Mucosa of stomach (tissue), 1 donor: ENCODE data around the gene RAB5A.
A peak's percentile ranks its signal among the peaks of the same experiment; 100 is the strongest.
"Not testable (repeated sequence)": the region's sequence is repeated elsewhere in the genome, so short reads cannot be mapped to it uniquely, and the experiment has no call there.

Experiments used
- H3K27me3 ChIP-seq: one replicate; pipeline ENCODE4 v1.7.0; 2013; ENCODE audit warnings: mild to moderate bottlenecking, low read length; ENCODE audit not compliant: control insufficient read depth, insufficient read depth
- H3K36me3 ChIP-seq: one replicate; pipeline ENCODE4 v1.7.0; 2013; ENCODE audit warnings: low read length; ENCODE audit not compliant: control insufficient read depth, insufficient read depth
- H3K4me1 ChIP-seq: one replicate; pipeline ENCODE4 v1.7.0; 2013; ENCODE audit warnings: mild to moderate bottlenecking, low read length; ENCODE audit not compliant: control insufficient read depth, insufficient read depth
- H3K4me3 ChIP-seq: one replicate; pipeline ENCODE4 v1.7.0; 2013; ENCODE audit warnings: low read length
- H3K9ac ChIP-seq: one replicate; pipeline ENCODE4 v1.7.0; 2013; ENCODE audit warnings: mild to moderate bottlenecking, low read length, moderate library complexity
- H3K9me3 ChIP-seq: one replicate; pipeline ENCODE4 v1.7.0; 2013; ENCODE audit warnings: mild to moderate bottlenecking, low read length, moderate library complexity; ENCODE audit not compliant: control insufficient read depth
- donor health status: Pancreatic carcinoma.

Gene RAB5A, protein sequence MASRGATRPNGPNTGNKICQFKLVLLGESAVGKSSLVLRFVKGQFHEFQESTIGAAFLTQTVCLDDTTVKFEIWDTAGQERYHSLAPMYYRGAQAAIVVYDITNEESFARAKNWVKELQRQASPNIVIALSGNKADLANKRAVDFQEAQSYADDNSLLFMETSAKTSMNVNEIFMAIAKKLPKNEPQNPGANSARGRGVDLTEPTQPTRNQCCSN

DNA sequence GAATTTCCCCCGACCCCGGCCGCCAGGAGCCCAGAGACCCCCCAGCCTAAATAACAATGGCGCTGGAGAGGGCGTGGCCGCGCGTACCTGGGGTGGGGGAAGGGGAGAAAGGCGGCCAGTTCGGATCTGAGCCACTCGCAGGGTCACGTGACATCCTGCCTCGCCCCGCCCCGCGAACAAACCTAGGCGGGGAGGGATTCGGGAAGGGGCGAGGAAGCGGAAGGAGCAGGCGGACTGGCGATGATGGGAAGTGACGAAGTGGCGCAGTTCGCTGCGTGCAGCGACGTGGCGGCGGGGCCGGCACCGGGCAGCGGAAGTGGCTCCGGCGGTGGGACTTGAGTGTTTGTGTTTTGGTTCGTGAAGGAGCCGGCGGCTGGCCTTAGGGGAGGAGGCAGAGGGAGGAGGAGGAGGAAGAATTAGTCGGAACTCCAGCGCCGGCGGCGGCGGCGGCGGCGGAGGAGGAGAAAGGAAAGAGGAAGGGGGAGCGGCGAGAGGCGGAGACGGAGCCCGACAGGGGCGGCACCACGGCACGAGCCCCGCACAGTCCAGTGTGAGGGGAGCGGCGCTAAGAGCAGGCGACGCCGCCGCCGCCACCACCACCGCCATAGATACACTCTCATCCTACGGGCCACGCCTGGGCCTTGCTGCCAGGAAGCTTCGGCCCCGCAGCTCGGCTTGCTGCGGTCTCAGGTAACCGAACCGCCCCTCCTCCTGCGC is at the start of gene RAB5A:
Gene RAB5A (plus strand): TSS at position 266 of the 717 bp plus-strand sequence. CDS start 3,802 bp downstream, outside the sequence.
- Histone ChIP-seq H3K27me3 (no peaks in the 10 kb centered on the region), H3K9ac (peak within 1 kb of the TSS; percentile 99), H3K4me1 (peaks cover 19% of the 10 kb centered on the region), H3K9me3 (no peaks in the 10 kb centered on the region), H3K36me3 (no peaks in the 10 kb centered on the region), H3K4me3 (peak within 1 kb of the TSS; percentile 76)

DNA sequence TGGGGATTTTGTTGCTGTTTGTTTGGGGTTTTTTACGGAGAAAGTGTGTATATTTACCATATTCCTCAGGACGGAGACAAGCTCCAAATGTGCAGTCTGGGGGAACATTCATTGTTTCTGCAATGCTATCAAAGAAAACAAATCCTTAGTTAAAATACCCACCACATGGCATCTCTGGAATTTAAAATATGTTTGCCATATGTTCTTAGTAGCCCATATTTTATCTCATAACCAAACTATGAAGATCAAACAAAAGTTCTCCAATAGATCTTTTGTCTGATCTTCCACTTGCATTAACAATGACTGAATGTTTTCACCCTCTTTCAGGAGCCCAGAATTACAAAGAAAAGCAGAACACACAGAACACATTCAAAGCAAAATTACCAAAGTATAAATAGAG is 48.2 kb upstream of the RAB5A start:
- Histone ChIP-seq H3K9ac (no peak overlapping the region), H3K4me1 (peaks cover 8% of the 10 kb centered on the region), H3K36me3 (no peaks in the 10 kb centered on the region), H3K9me3 (no peaks in the 10 kb centered on the region), H3K27me3 (no peaks in the 10 kb centered on the region), H3K4me3 (no peak overlapping the region)

DNA sequence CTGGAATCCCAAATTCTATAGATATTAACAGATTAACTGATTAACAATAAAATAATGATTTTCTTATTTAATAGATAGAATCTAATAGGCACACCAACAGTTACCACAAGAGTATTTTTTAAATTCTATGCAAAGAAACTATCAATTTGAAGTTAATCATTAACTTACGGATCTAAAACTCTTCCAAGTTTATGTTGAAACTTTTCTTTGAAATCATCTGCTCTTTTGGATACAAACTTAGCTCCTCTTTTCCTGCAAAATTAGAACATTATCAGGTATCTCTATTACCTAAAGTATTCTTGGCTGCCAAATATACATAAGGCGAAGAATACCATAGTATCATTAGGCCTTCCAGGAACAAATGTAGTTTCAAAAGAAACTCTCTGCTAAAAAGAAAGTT is 47.6 kb upstream of the RAB5A start:
- no peaks in the 10 kb centered on the region for H3K9me3 ChIP-seq
- H3K9ac ChIP-seq = no peak overlapping the region
- H3K4me3 ChIP-seq = no peak overlapping the region
- H3K36me3 ChIP-seq = no peaks in the 10 kb centered on the region
- H3K4me1 ChIP-seq = peaks cover 8% of the 10 kb centered on the region
- no peaks in the 10 kb centered on the region for H3K27me3 ChIP-seq

DNA sequence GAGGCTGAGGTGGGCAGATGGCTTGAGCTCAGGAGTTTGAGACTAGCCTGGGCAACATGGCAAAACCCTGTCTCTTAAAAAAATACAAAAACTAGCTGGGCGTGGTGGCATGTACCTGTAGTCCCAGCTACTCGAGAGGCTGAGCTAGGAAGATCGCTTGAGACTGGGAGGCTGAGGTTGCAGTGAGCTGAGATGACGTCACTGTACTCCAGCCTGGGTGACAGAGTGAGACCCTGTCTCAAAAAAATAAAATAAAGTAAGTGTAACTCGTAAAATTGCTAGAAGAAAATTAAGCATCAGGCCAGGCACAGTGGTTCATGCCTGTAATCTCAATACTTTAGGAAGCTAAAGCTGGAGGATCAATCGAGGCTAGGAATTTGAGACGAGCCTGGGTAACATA is 47.1 kb upstream of the RAB5A start:
- not testable (repeated sequence) for H3K9me3 ChIP-seq, H3K27me3 ChIP-seq, H3K36me3 ChIP-seq, H3K9ac ChIP-seq, H3K4me1 ChIP-seq, H3K4me3 ChIP-seq

GRCh38 chr3:19901337-19901736 is 45.6 kb upstream of the RAB5A start:
- Histone ChIP-seq H3K9ac (no peak overlapping the region), H3K27me3 (no peaks in the 10 kb centered on the region), H3K4me3 (no peak overlapping the region), H3K4me1 (peaks cover 8% of the 10 kb centered on the region), H3K9me3 (no peaks in the 10 kb centered on the region), H3K36me3 (no peaks in the 10 kb centered on the region)

DNA sequence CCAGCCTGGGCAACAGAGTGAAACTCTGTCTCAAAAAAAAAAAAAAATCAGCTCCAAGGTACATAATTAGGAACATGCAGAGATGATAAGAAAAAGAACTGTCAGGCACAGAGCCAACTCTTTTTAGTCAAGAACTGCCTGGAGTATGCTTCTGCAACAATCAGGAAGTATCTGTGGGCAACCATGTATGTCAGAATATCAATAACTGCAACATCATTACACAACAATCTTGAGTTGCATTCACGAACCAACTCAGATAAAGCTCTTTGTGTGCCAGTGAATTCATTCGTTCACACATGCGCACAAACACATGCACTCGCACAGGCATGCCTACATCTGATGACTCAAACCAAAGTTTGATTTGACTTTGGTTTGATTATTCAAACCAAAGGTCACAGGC is 45.0 kb upstream of the RAB5A start:
- Histone ChIP-seq H3K4me3 (no peak overlapping the region), H3K9ac (no peak overlapping the region), H3K36me3 (no peaks in the 10 kb centered on the region), H3K9me3 (no peaks in the 10 kb centered on the region), H3K4me1 (peaks cover 8% of the 10 kb centered on the region), H3K27me3 (no peaks in the 10 kb centered on the region)

DNA sequence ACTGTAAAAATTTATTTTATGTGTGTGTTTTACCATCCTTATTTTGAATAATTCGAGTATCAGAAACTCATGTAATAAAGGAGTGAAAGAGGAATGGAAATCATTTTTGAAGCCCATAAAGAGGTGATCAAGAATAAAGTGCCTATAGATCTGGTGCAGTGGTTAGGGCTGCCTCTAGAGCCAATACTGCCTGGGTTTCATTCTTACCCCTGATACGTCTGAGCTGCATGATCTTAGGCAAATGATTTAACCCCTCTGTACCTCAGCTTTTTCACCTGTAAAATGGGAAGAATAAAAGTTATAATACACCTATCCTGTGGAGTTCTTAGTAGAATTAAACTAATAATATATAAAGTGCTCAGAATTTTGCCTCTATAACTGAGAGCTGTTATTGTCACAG is 43.2 kb upstream of the RAB5A start:
- Histone ChIP-seq H3K4me3 (no peak overlapping the region), H3K9ac (no peak overlapping the region), H3K9me3 (no peaks in the 10 kb centered on the region), H3K4me1 (peaks cover 8% of the 10 kb centered on the region), H3K36me3 (no peaks in the 10 kb centered on the region), H3K27me3 (no peaks in the 10 kb centered on the region)

GRCh38 chr3:19907523-19907922 is 39.4 kb upstream of the RAB5A start:
- no peak overlapping the region for H3K9ac ChIP-seq
- no peaks in the 10 kb centered on the region for H3K27me3 ChIP-seq
- no peak overlapping the region for H3K4me3 ChIP-seq
- H3K36me3 ChIP-seq = no peaks in the 10 kb centered on the region
- no peaks in the 10 kb centered on the region for H3K4me1 ChIP-seq
- H3K9me3 ChIP-seq = no peaks in the 10 kb centered on the region

DNA sequence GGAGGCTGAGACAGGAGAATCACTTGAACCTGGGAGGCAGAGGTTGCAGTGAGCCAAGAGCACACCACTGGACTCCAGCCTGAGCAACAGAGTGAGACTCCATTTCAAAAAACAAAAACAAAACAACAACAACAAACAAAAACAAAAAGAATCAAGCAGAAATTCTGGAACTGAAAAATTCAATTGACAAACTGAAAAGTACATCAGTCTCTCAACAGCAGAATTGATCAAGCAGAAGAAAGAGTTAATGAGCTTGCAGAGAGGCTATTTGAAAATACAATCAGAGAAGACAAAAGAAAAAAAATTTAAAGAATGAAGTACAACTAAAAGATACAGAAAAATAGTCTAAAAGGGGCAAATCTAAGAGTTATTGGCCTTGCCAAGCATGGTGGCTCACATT is 35.4 kb upstream of the RAB5A start:
- no peaks in the 10 kb centered on the region for H3K9me3 ChIP-seq
- no peaks in the 10 kb centered on the region for H3K4me1 ChIP-seq
- H3K4me3 ChIP-seq = no peak overlapping the region
- no peak overlapping the region for H3K9ac ChIP-seq
- no peaks in the 10 kb centered on the region for H3K36me3 ChIP-seq
- no peaks in the 10 kb centered on the region for H3K27me3 ChIP-seq

- H3K9me3 ChIP-seq = no peaks in the 10 kb centered on the region
- no peaks in the 10 kb centered on the region for H3K36me3 ChIP-seq
- no peak overlapping the region for H3K9ac ChIP-seq
- no peak overlapping the region for H3K4me3 ChIP-seq
- H3K27me3 ChIP-seq = no peaks in the 10 kb centered on the region
- no peaks in the 10 kb centered on the region for H3K4me1 ChIP-seq
These were observed 29.7 kb upstream of the RAB5A start for GRCh38 chr3:19917167-19917566.

DNA sequence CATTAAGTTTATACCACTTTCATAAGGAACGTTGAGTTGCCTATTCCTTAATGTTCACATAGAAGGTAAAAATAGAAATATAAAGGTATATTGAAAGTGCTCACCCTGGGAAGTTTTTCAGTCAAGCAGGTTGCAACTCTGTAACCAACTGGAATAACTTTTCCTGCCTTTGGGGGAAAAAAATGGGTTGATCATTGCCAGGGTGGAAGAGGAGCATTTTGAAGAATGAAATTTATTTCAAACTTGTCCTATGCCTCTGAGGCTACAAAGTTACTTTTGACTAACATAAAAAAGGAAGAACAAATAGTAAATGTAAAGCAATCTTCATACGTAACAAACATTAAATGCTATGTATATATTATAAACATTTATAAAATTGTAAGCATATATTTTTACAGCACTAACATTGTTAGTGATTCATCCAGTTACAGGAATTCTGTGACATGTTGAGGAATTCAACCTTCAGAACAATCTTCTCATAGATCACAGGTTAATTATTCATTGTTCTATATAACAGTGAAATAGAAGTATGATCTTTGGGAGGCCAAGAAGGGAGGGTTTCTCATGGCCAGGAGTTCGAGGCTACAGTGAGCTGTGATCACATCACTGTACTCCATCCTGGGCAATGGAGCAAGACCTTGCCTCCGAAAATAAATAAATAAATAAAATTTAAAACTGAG is 26.4 kb upstream of the RAB5A start:
- H3K9ac ChIP-seq = no peak overlapping the region
- no peak overlapping the region for H3K4me3 ChIP-seq
- no peaks in the 10 kb centered on the region for H3K4me1 ChIP-seq
- no peaks in the 10 kb centered on the region for H3K9me3 ChIP-seq
- no peaks in the 10 kb centered on the region for H3K36me3 ChIP-seq
- H3K27me3 ChIP-seq = no peaks in the 10 kb centered on the region

- Histone ChIP-seq H3K36me3 (no peaks in the 10 kb centered on the region), H3K4me3 (no peak overlapping the region), H3K27me3 (no peaks in the 10 kb centered on the region), H3K4me1 (no peaks in the 10 kb centered on the region), H3K9ac (no peak overlapping the region), H3K9me3 (no peaks in the 10 kb centered on the region)
These were observed 15.7 kb upstream of the RAB5A start for GRCh38 chr3:19931180-19931692.
